Measurements from ENCODE around the gene DPYSL4. TPM values are rescaled to one million over a fixed set of nuclear protein-coding genes. Genes with fewer than 3 reads are reported as not detected.

The DPYSL4 gene
- total RNA-seq, 5 donors from 2014 or later (not counting 1 experiment from before 2014, with no cell fraction given), result 0.66 to 3.9 (median 3.2) TPM

GRCh38 chr10:132206377-132206745 is 19.6 kb downstream of the DPYSL4 start:
- Mint-ChIP-seq H3K27me3 (no peaks in the 10 kb centered on the region), H3K4me3 (no peak overlapping the region), H3K4me1 (no peaks in the 10 kb centered on the region), H3K27ac (no peak overlapping the region), H3K9me3 (no peaks in the 10 kb centered on the region), H3K36me3 (no peaks in the 10 kb centered on the region)
- Histone ChIP-seq H3K27me3 (replicated peaks in 1 of 2; ENCODE audit: control insufficient read depth in 2 of 2, extremely low read depth in 1 of 2, insufficient read depth in 2 of 2, low read length in 1 of 2) (no peaks in the 10 kb centered on the region), H3K4me1 (ENCODE audit: control insufficient read depth in 1 of 2, extremely low read depth in 1 of 2, insufficient read depth in 2 of 2, low read length in 2 of 2) (no peaks in the 10 kb centered on the region), H3K36me3 (ENCODE audit: control insufficient read depth in 2 of 2, extremely low read depth in 1 of 2, insufficient read depth in 1 of 2, low read length in 1 of 2) (peaks cover 0 to 5% of the 10 kb centered on the region in 2 donors), H3K4me3 (ENCODE audit: control insufficient read depth in 1 of 2, extremely low read depth in 1 of 2, low read length in 1 of 2) (no peak overlapping the region), H3K27ac (ENCODE audit: low read length) (no peak overlapping the region), H3K9me3 (no peaks in the 10 kb centered on the region)
- ChIA-PET POLR2A (no interaction called here), CTCF (no interaction called here)
- no peak for DNase-seq
- ATAC-seq (replicated peaks in 1 of 4), result no peak
- WGBS (ENCODE audit: insufficient coverage), result 83% methylated on average over 9 of the region's 11 CpGs

- Histone ChIP-seq H3K4me3 (ENCODE audit: control insufficient read depth in 1 of 2, extremely low read depth in 1 of 2, low read length in 1 of 2) (no peak overlapping the region), H3K9me3 (no peaks in the 10 kb centered on the region), H3K27me3 (replicated peaks in 1 of 2; ENCODE audit: control insufficient read depth in 2 of 2, extremely low read depth in 1 of 2, insufficient read depth in 2 of 2, low read length in 1 of 2) (no peaks in the 10 kb centered on the region), H3K36me3 (ENCODE audit: control insufficient read depth in 2 of 2, extremely low read depth in 1 of 2, insufficient read depth in 1 of 2, low read length in 1 of 2) (peaks cover 0 to 5% of the 10 kb centered on the region in 2 donors), H3K4me1 (ENCODE audit: control insufficient read depth in 1 of 2, extremely low read depth in 1 of 2, insufficient read depth in 2 of 2, low read length in 2 of 2) (no peaks in the 10 kb centered on the region), H3K27ac (ENCODE audit: low read length) (no peak overlapping the region)
- ATAC-seq (replicated peaks in 1 of 4), result no peak
- ChIA-PET CTCF (no interaction called here), POLR2A (no interaction called here)
- Mint-ChIP-seq H3K9me3 (no peaks in the 10 kb centered on the region), H3K4me1 (no peaks in the 10 kb centered on the region), H3K4me3 (no peak overlapping the region), H3K36me3 (peaks cover 1% of the 10 kb centered on the region), H3K27me3 (no peaks in the 10 kb centered on the region), H3K27ac (no peak overlapping the region)
- DNase-seq, result no peak
- 81% methylated on average over 27 of the region's 29 CpGs for WGBS (ENCODE audit: insufficient coverage)
Measured at GRCh38 chr10:132206806-132207535, 20.2 kb downstream of the DPYSL4 start.

- DNase-seq (no peak), ATAC-seq (replicated peaks in 1 of 4) (no peak)
- Histone ChIP-seq H3K36me3 (ENCODE audit: control insufficient read depth in 2 of 2, extremely low read depth in 1 of 2, insufficient read depth in 1 of 2, low read length in 1 of 2) (peaks cover 0 to 5% of the 10 kb centered on the region in 2 donors), H3K27ac (ENCODE audit: low read length) (no peak overlapping the region), H3K4me3 (ENCODE audit: control insufficient read depth in 1 of 2, extremely low read depth in 1 of 2, low read length in 1 of 2) (no peak overlapping the region), H3K27me3 (replicated peaks in 1 of 2; ENCODE audit: control insufficient read depth in 2 of 2, extremely low read depth in 1 of 2, insufficient read depth in 2 of 2, low read length in 1 of 2) (no peaks in the 10 kb centered on the region), H3K9me3 (no peaks in the 10 kb centered on the region), H3K4me1 (ENCODE audit: control insufficient read depth in 1 of 2, extremely low read depth in 1 of 2, insufficient read depth in 2 of 2, low read length in 2 of 2) (no peaks in the 10 kb centered on the region)
- ChIA-PET POLR2A (no interaction called here), CTCF (no interaction called here)
- Mint-ChIP-seq H3K27me3 (no peaks in the 10 kb centered on the region), H3K9me3 (no peaks in the 10 kb centered on the region), H3K4me3 (no peak overlapping the region), H3K4me1 (no peaks in the 10 kb centered on the region), H3K27ac (no peak overlapping the region), H3K36me3 (peaks cover 8% of the 10 kb centered on the region)
- 84% methylated on average over 47 of the region's 48 CpGs for WGBS (ENCODE audit: insufficient coverage)
Measured at GRCh38 chr10:132207536-132208461, 21.1 kb downstream of the DPYSL4 start.

- 85% methylated on average over 12 of the region's 17 CpGs for WGBS (ENCODE audit: insufficient coverage)
- Mint-ChIP-seq H3K9me3 (peaks cover under 1 to 3% (median under 1%) of the 10 kb centered on the region in 3 donors), H3K4me1 (no peaks in the 10 kb centered on the region), H3K4me3 (no peak overlapping the region), H3K36me3 (peaks cover 15% of the 10 kb centered on the region), H3K27me3 (no peaks in the 10 kb centered on the region), H3K27ac (no peak overlapping the region)
- Histone ChIP-seq H3K9me3 (no peaks in the 10 kb centered on the region), H3K36me3 (ENCODE audit: control insufficient read depth in 2 of 2, extremely low read depth in 1 of 2, insufficient read depth in 1 of 2, low read length in 1 of 2) (peaks cover 0 to 5% of the 10 kb centered on the region in 2 donors), H3K27me3 (replicated peaks in 1 of 2; ENCODE audit: control insufficient read depth in 2 of 2, extremely low read depth in 1 of 2, insufficient read depth in 2 of 2, low read length in 1 of 2) (no peaks in the 10 kb centered on the region), H3K4me3 (ENCODE audit: control insufficient read depth in 1 of 2, extremely low read depth in 1 of 2, low read length in 1 of 2) (no peak overlapping the region), H3K4me1 (ENCODE audit: control insufficient read depth in 1 of 2, extremely low read depth in 1 of 2, insufficient read depth in 2 of 2, low read length in 2 of 2) (no peaks in the 10 kb centered on the region), H3K27ac (ENCODE audit: low read length) (no peak overlapping the region)
- DNase-seq (no peak), ATAC-seq (replicated peaks in 1 of 4) (no peak)
- ChIA-PET POLR2A (no interaction called here), CTCF (no interaction called here)
Measured at GRCh38 chr10:132208462-132209050, 21.8 kb downstream of the DPYSL4 start.

GRCh38 chr10:132209130-132209529 is 22.4 kb downstream of the DPYSL4 start:
- POLR2A ChIA-PET, result no interaction called here
- H3K36me3 Mint-ChIP-seq, result peaks cover 19% of the 10 kb centered on the region

GRCh38 chr10:132209978-132210530 is 23.3 kb downstream of the DPYSL4 start:
- ATAC-seq (replicated peaks in 1 of 4) (no peak), DNase-seq (no peak)
- no peaks in the 10 kb centered on the region for H3K4me1 ChIP-seq (ENCODE audit: control insufficient read depth in 1 of 2, extremely low read depth in 1 of 2, insufficient read depth in 2 of 2, low read length in 2 of 2)
- no peak overlapping the region for H3K4me3 Mint-ChIP-seq
- H3K27ac ChIP-seq (ENCODE audit: low read length), result no peak overlapping the region
- H3K4me3 ChIP-seq (ENCODE audit: control insufficient read depth in 1 of 2, extremely low read depth in 1 of 2, low read length in 1 of 2), result no peak overlapping the region
- no peaks in the 10 kb centered on the region for H3K4me1 Mint-ChIP-seq
- CTCF ChIA-PET, result no interaction called here
- no peaks in the 10 kb centered on the region for H3K27me3 ChIP-seq (replicated peaks in 1 of 2; ENCODE audit: control insufficient read depth in 2 of 2, extremely low read depth in 1 of 2, insufficient read depth in 2 of 2, low read length in 1 of 2)
- 91% methylated on average over 20 of the region's 23 CpGs for WGBS (ENCODE audit: insufficient coverage)
- POLR2A ChIA-PET, result no interaction called here
- H3K9me3 Mint-ChIP-seq, result peaks cover 4 to 14% (median 9%) of the 10 kb centered on the region in 3 donors
- H3K9me3 ChIP-seq, result no peaks in the 10 kb centered on the region
- peak overlapping the region in 1 of 2 donors; percentile 39 for H3K27ac Mint-ChIP-seq
- no peaks in the 10 kb centered on the region for H3K27me3 Mint-ChIP-seq
- H3K36me3 ChIP-seq (ENCODE audit: control insufficient read depth in 2 of 2, extremely low read depth in 1 of 2, insufficient read depth in 1 of 2, low read length in 1 of 2), result peaks cover 0 to 5% of the 10 kb centered on the region in 2 donors
- peaks cover 27% of the 10 kb centered on the region for H3K36me3 Mint-ChIP-seq

More at GRCh38 chr10:132209130-132209529, 22.4 kb downstream of the DPYSL4 start:
- no peak overlapping the region for H3K27ac Mint-ChIP-seq
- no peak overlapping the region for H3K27ac ChIP-seq (ENCODE audit: low read length)
- H3K27me3 ChIP-seq (replicated peaks in 1 of 2; ENCODE audit: control insufficient read depth in 2 of 2, extremely low read depth in 1 of 2, insufficient read depth in 2 of 2, low read length in 1 of 2), result no peaks in the 10 kb centered on the region
- ATAC-seq (replicated peaks in 1 of 4) (no peak), DNase-seq (no peak)
- peaks cover 4 to 7% (median 4%) of the 10 kb centered on the region in 3 donors for H3K9me3 Mint-ChIP-seq
- CTCF ChIA-PET, result no interaction called here
- H3K9me3 ChIP-seq, result no peaks in the 10 kb centered on the region
- no peak overlapping the region for H3K4me3 Mint-ChIP-seq
- no peaks in the 10 kb centered on the region for H3K27me3 Mint-ChIP-seq
- H3K4me1 ChIP-seq (ENCODE audit: control insufficient read depth in 1 of 2, extremely low read depth in 1 of 2, insufficient read depth in 2 of 2, low read length in 2 of 2), result no peaks in the 10 kb centered on the region
- no peak overlapping the region for H3K4me3 ChIP-seq (ENCODE audit: control insufficient read depth in 1 of 2, extremely low read depth in 1 of 2, low read length in 1 of 2)
- H3K36me3 ChIP-seq (ENCODE audit: control insufficient read depth in 2 of 2, extremely low read depth in 1 of 2, insufficient read depth in 1 of 2, low read length in 1 of 2), result peaks cover 0 to 5% of the 10 kb centered on the region in 2 donors
- 95% methylated on average over 14 of the region's 14 CpGs for WGBS (ENCODE audit: insufficient coverage)
- no peaks in the 10 kb centered on the region for H3K4me1 Mint-ChIP-seq
